ENCODE results near the gene SNAPIN.
A peak's percentile ranks its signal among the peaks of the same experiment; 100 is the strongest.

Gene SNAPIN

DNA sequence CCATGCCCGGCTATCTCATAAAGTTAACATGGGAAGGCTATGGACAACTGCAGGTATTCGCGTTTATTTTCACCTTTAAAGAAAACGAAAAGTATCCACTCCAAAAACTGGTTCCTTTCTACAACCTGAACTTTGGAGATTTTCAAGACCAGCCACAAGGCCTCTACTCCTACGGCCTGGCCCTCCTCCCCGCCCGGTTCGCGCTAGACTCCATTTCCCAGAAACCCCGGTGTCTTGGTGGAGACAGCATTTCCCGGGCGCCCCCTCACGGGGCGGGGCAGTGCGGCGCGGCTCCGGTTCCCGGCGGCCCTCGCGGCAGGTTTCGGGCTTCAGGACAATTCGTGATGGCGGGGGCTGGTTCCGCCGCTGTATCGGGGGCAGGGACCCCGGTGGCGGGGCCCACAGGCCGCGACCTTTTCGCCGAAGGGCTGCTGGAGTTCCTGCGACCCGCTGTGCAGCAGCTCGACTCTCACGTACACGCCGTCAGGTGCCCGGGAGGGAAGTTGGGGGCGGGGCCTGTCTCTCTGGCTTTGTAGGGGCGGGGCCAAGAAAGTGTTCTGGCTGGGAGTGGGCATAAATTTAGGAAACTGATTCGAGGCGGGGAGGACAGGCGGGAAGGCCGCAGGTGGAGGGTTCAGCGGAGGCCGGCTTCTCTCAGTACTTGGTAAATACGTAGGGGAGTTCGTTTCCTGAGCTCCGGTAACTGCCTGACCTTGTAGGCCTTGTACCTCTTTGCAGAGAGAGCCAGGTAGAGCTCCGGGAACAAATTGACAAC is at the start of gene SNAPIN:
Gene SNAPIN, plus strand, starts transcription at position 304 of the 775 bp plus-strand sequence. Its CDS starts 41 bp downstream, at position 345.
- peak; percentile 96 for DNase-seq

- peak; percentile 55 for DNase-seq
Measured at GRCh38 chr1:153608742-153609584, 49.5 kb upstream of the SNAPIN start.

DNA sequence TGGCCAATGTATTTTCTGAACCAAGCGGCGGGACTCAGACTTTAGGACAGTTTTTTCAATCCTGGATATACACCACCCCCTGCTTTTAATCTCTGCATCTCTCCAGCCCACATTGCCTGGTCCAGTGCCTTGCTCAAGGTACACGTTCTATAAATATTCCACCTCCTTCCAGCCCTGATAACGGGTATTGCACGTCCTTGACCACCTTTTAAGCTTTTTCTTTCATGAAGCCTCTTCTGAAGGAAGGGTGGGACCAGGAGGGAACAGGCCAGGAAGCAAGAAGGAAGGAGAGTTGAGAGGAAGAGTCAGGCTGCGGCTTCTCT is 49.0 kb upstream of the SNAPIN start:
- no peak for DNase-seq

DNA sequence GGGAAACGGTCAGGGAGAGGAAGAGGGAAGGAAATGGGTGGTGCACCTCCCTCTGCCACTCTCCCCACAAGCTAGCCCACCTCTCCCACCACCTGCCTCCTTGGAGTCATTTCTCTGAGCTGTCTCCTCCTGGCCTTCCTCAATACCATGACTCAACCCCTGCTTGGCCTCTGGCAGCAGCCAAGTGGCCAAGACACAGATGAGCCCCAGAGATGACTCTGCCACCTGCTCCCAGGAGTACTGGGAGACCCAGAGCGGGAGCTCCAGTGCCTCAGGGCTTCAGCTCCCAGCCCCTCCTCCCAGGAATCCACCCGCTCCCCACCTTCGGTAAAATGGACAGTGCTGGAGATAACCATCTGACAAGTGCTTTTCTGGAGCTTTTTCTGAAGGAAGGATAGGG is 48.2 kb upstream of the SNAPIN start:
- DNase-seq = no peak

- no peak for DNase-seq
Measured at GRCh38 chr1:153610811-153611301, 47.6 kb upstream of the SNAPIN start.

DNA sequence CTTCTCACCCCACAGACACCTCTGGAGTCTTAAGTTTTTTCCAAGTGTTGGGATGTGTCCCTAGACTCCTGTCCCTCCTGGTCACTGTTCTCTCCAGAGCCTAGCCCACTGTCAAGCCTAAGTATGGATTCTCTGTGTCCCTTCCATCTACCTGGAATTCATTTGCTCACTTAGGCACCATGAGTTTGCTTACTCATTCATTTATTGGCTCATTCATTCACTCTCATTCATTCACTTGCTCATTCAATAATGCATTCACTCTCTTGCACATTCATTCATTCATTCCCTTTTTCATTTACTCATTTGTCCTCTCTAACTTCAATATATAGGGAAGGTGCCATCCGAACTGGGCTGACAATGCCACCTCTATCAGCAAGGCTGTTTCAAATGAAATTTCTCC is 47.1 kb upstream of the SNAPIN start:
- DNase-seq = no peak

DNA sequence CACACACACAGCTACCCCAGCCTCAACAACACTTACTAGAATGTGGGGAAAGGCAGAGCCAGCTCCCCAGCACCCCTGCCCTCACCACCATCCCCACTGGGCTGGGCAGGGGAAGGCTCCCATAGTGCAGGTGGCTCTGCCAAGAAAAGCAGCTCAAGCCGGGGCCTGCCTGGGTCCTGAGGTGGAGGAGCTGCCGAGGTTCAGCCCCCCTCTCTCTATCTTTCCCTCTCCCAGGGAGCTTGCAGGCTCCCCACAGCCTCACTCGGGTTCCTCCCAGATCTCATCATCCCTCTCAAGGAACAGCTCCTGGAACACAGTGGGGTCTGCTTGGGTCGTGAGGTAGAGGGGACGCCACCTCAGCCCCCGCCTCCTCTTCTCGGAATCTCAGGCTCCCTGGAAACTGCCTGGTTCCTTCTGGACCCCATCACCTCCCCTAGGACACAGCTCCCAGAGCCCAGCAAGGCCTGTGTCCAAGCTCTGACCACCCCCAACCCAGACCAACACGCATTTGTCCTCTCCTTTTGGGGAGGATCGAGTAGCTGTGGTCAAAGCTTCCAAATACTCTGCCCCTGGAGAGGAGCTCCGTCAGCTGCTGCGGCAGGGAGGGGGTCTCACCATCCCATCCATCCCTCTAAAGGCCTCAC is 46.3 kb upstream of the SNAPIN start:
- DNase-seq = no peak

DNA sequence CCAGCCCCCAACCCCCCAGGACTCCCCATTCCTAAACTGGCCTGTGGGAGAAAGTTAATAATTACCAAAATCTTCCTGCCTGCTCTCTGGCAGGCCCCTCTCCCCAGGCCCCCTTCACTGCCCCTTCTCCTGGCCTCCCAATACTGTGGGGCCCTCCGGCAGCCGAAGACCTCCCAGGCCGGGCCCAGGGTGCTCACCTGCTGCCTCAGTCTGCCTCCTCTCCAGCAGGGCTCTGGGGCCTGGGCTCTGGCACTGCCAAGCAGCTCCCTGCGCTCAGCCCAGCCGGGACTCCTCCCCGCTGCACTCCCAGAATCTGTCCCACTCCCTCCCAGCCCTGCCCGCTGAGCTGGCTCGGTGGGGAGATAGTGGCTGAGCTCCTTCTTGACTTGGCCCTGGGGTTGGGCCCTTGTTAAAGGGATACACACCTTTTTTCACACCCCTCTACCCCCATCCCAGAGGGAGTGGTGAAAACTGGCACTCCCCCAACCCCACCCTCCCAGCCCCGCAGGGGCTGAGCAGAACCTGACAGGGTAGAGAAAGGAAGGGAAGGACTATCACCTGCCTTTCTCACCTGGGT is 45.7 kb upstream of the SNAPIN start, which contains the start of gene S100A16:
Gene S100A16, minus strand, starts transcription at position 383 of the 577 bp plus-strand sequence. CDS start 4,986 bp downstream, outside the sequence.
- no peak for DNase-seq

DNA sequence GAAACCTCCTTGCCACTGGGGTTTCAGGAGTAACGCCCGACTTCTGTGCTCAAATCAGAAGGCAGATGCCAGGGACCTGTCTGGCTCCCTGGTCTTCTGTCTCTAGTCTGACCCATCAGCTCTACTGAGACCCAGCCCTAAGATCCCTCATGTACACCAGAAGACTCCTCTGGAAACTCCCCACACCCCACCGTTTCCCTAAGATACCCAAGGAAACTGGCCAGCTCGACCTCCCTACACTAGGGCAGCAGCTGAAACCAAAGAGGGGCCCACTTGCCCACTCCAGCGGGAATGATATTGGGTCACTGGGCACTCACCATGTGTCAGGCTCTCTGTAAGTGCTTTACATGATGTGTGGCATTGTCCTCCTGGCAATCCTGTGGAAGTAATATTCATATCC is 45.1 kb upstream of the SNAPIN start:
- DNase-seq = no peak

DNA sequence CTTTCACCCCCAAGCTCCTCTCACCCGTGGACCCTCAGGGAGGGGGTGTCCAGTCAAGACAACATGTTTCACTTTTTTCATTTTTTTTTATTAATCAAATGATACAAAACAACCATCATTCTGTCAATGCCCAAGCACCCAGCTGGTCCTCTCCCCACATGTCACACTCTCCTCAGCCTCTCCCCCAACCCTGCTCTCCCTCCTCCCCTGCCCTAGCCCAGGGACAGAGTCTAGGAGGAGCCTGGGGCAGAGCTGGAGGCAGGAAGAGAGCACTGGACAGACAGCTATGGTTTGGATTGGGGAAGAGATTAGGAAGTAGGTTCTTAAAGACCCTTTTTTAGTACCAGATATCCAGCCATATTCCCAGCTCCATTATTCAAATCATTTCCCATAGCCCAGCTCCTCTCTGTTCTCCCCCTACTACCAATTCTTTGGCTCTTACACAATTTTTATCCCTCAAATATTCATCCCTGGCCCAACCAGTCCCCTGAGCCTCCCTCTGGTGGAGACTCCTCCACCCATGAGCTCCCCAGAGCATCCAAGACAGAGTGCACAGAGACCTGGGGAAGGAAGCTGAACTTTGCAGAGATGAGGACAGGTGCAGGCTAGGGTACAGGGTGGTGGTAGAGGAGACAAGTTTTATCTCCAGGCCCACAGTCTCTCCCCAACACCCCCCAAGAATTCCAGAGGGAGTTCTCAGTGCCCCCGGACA is 44.2 kb upstream of the SNAPIN start:
- no peak for DNase-seq

DNA sequence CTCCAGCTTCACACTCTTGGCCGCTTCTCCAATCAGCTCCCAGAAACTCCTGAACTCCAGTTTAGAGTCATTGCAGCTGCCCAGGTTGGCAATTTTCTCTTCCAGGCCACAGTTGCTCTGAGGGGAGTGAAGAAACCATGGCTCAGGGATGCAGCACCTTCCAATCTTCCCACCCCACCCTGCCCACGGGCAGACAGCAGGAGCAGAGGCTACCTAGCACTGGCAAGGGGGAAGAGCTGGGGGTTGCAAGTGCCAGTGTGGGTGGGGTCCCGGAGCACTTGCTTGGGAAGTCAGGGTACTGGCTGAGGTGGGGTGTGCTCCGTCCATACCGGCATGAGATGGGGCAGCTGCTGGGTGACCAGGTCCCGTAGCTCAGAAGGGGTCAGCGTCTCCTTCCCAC is 43.6 kb upstream of the SNAPIN start:
- DNase-seq = no peak

DNA sequence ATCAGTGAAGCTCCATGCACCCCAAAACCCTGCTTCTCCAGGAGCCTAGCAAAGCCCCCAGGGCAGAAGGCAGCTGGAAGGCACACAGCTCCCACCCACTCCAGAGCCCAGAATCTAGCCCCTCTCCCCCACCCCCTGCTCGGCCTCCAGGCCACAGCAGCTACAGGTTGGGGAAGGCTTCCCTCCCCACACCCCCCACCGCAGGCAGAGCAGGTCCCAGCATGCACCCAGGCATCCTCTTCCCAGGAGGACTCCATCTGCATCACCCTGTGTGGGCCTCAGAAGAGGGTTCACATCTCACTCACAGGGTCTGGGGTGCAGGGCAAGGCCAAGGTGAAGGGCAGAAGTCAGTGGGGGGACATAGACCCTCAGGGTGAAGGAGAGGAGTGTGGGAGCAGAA is 43.1 kb upstream of the SNAPIN start:
- DNase-seq = no peak

DNA sequence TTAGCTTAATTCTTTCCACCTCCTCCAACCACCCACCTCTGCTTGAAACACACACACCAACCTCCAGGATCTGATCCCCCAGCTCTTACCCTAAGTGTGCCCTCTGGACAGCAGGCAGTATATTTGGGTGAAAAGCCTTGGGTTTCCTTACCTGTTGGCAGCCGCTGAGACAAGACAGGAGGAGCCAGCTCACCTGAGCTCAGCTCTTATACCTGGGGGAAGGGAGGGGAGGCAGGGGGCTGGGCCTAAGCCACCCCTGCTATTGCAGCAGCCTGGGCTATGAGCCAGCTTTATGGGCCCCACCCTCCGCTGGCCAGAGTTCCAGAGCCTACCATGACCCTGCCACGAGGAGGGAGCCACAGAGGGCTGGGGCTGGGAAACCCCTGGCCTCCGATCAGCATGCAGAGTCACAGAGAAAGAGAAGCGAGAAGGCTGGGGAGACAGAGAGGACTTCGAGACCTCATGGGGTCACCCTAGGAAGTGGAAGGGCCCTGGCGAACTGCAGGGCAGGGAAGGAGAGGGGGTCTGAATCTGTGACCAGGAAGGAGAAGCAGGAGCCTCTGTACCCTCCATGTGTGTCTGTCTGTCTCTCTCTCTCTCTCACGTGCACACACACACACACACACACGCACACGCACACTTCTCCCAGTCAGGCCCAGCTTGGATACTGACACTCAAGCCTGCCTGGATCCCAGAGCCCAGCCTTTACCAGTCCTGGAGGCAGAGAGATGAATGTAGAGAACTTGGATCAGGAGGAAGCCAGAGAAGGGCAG is 42.2 kb upstream of the SNAPIN start, which contains the start of gene S100A14:
Gene S100A14, minus strand, starts transcription at position 182 of the 773 bp plus-strand sequence. CDS start 467 bp downstream, outside the sequence.
- DNase-seq = no peak

GRCh38 chr1:153616917-153617311 is 41.6 kb upstream of the SNAPIN start:
- no peak for DNase-seq

DNA sequence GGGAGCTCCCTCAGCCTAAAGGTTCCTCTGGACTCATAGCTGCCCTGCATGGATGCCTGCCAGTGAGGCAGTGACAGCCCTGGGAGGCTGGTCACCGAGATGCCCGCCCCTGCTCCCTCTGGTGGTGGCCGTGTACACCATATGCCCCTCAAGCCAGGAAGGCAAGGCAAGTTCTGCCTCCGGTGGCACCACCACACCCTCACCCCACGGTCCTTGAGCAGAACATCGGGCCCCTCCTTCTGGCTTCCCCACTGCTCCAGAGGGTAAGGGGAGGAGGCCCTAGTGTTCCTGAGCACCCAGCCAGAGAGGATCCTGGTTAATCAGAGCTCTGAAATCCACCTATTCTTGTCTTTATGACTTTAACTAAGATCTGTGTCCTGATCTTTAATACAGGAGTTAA is 40.8 kb upstream of the SNAPIN start:
- no peak for DNase-seq

DNA sequence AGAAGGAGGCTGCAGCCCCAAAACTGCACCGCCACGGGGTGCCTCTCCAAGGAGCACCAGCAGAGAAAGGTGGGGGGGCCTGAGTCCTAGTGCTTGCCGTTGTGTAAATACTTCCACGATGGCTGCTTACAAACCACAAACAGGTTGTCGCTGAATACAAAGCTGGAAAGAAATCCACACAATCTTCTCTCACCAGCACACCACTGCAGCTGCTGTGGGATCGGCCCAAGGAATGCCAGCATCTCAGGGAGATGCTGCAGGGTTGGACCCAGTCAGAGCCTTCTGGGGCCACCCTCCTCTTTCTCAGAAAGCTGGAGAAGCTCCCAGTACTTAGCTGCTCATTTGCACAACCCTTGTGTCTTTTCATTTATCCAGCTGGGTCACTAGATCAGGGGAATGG is 39.3 kb upstream of the SNAPIN start:
- DNase-seq = no peak

DNA sequence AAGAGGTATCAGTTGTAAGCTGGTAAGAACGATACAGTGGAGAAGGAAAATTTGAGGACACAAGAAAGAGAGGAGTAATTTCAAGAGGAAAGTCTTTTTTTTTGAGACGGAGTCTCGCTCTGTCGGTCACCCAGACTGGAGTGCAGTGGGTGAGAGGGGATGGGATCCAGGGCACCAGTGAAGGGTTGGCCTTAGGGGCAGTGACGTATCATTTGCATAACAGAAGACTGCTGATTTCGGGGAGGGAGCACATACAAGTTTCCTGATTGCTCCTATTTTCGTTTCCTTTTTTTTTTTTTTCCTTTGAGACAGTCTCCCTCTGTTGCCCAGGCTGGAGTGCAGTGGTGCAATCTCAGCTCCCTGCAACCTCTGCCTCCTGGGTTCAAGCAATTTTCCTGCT is 35.4 kb upstream of the SNAPIN start:
- DNase-seq = no peak

DNA sequence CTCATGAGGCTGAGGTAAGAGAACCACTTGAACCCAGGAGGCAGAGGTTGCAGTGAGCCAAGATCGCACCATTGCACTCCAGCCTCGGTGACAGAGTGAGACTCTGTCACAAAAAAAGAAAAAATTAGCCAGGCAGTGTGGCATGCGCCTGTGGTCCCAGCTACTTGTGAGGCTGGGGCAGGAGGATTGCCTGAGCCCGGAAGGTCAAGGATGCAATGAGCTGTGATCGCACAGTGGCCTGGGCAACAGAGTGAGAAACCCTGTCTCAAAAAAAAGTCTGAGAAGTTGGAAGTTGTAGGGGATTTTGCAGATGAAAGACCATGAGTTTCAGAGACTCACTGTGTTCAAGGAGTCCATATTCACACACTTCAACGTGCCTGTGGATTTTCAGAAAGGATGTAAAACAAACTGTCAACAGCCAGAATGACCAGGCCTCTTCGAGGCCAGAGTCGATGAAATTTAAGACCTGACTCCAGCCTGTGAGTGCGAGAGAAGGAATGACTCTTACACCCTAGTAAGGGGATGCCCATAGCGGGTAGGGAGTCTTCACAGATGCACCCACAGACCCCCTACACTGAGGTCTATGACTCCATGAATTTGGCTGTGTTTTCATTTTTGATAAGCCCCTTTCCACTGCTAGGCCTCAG is 33.4 kb upstream of the SNAPIN start:
- DNase-seq = no peak

- DNase-seq = no peak
Measured at GRCh38 chr1:153626477-153626903, 32.0 kb upstream of the SNAPIN start.

DNA sequence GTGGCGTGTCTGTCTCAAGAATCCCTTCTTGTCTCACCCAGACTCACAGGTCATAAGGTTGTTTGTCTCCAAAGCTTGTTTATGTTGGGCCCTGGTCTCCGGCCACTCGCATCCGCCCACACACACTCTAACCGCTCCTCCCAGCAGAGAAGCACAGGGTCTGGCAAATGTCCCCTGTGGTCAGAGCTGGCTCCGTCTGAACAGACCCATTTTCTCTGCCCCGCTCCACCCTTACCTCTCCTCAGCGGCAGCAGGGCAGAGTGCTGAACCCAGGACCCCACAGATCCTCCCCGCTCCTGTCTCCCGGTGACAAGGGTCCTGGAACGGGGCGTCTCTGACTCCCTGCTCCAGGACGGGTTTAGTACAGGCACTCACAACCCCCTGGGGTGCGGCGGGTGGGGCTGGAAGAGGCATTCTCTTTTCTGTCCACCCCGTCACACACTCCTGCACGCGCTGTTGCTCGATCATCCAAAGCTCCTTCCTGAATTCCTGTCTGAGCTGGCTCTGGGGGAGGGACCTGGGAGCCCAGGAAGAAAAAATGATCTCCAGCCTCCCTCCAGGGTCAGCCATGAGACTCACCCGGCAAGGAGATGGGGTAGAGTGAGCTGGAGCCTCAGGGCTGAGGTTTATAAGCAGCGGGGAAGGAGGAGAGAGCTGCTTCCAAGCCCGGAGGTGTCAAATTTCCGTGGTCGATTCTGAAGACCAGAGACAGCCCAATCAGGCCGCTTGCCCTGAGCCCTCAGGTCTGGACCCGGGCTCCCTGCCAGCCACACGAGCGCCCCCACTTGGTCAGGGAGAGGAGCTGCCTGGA is 31.4 kb upstream of the SNAPIN start, which contains the start of gene S100A13:
Gene S100A13, minus strand, starts transcription at position 602 of the 811 bp plus-strand sequence. CDS start 1,033 bp downstream, outside the sequence.
- DNase-seq = peak; percentile 90

Measured in retina (tissue), 1 donor.